Measurements from ENCODE around the gene CYP39A1.

- TF ChIP-seq EZH2 (IDR thresholded peaks at IDR 0.05; ENCODE audit: borderline replicate concordance, insufficient read depth, low read depth, low read length, poor library complexity, severe bottlenecking) = no peak
- TF ChIP-seq, protein P1, sequence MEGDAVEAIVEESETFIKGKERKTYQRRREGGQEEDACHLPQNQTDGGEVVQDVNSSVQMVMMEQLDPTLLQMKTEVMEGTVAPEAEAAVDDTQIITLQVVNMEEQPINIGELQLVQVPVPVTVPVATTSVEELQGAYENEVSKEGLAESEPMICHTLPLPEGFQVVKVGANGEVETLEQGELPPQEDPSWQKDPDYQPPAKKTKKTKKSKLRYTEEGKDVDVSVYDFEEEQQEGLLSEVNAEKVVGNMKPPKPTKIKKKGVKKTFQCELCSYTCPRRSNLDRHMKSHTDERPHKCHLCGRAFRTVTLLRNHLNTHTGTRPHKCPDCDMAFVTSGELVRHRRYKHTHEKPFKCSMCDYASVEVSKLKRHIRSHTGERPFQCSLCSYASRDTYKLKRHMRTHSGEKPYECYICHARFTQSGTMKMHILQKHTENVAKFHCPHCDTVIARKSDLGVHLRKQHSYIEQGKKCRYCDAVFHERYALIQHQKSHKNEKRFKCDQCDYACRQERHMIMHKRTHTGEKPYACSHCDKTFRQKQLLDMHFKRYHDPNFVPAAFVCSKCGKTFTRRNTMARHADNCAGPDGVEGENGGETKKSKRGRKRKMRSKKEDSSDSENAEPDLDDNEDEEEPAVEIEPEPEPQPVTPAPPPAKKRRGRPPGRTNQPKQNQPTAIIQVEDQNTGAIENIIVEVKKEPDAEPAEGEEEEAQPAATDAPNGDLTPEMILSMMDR (IDR thresholded peaks at IDR 0.05) = no peak
Measured at GRCh38 chr6:46517202-46517601, 135.4 kb downstream of the CYP39A1 start.
